OCI-LY3 (cell line): ENCODE data around the gene ZNF148.

Source experiments
- CTCF ChIP-seq: fragments of 200-600, 300-600 bp; sonication (generic); IDR thresholded peaks from 2 replicates; pipeline ENCODE4 v1.5.1; 2014; ENCODE audit warnings: antibody characterized with exemption, low read length, low read depth
- EZH2phosphoT487 ChIP-seq: fragments of 200-600 bp; shearing (Covaris generic); IDR thresholded peaks from 2 replicates; pipeline ENCODE4 v1.6.1; 2018; ENCODE audit warnings: antibody characterized with exemption, mixed run types, low read depth

GRCh38 chr3:125203731-125204130 is 171.4 kb downstream of the ZNF148 start:
- no peak for TF ChIP-seq CTCF
- TF ChIP-seq EZH2phosphoT487, result no peak
